A549 (cell line): ENCODE data around the gene IMP3. TPM values are rescaled to one million over a fixed set of nuclear protein-coding genes. Genes with fewer than 3 reads are reported as not detected.
A peak's percentile ranks its signal among the peaks of the same experiment; 100 is the strongest.

ENCODE experiments used
- ATAC-seq, 2 experiments: fragments of 200-7000 bp in 1 of 2; fragments of >200 bp in 1 of 2; cut with Nextera tagmentation in 1 of 2; cut with Tn5 transposase in 1 of 2; 3 replicates each; pipeline versions ENCODE4 v1.8.0 to v1.9.1; 2018 to 2020; ENCODE audit warnings: mild to moderate bottlenecking in 1 of 2, moderate library complexity in 1 of 2
- CTCF ChIA-PET: fragments of 300-600 bp; sonication (Branson Sonifier 250); formaldehyde crosslinking; extraction: SDS; loops from one replicate; lab custom pipeline; 2021; ENCODE audit warnings: antibody characterized with exemption, inconsistent platforms; lab: Yijun Ruan, JAX
- POLR2A ChIA-PET: fragments of 350-600 bp; formaldehyde crosslinking; extraction: SDS; loops from one replicate; lab custom pipeline; 2021; ENCODE audit warnings: antibody characterized with exemption, inconsistent platforms; lab: Yijun Ruan, JAX
- DNase-seq, 2 experiments: peaks; one replicate each; pipeline versions ENCODE4 v3.0.0 to v3.0.0-alpha.2; 2011 to 2016; ENCODE audit warnings: low read depth in 1 of 2, low spot score in 1 of 2
- FAIRE-seq: peaks from 2 replicates; lab custom pipeline; 2011; peaks lifted over from hg19 to GRCh38; lab: Jason Lieb, UNC
- H3K27ac ChIP-seq, 2 experiments: fragments of >200 bp; sonication (Bioruptor Twin); formaldehyde crosslinking; 3 replicates each; pipeline ENCODE4 v1.5.1; 2016 to 2017
- H3K4me1 ChIP-seq: fragments of >200 bp; sonication (Bioruptor Twin); formaldehyde crosslinking; 3 replicates; pipeline ENCODE4 v1.6.1; 2016
- H3K4me2 ChIP-seq: fragments of >200 bp; sonication (Bioruptor Twin); formaldehyde crosslinking; 3 replicates; pipeline ENCODE4 v1.6.1; 2016
- H3K4me3 ChIP-seq: fragments of >200 bp; sonication (Bioruptor Twin); formaldehyde crosslinking; 3 replicates; pipeline ENCODE4 v1.5.1; 2016
- H3K9me3 ChIP-seq: fragments of >200 bp; sonication (Bioruptor Twin); formaldehyde crosslinking; 3 replicates; pipeline ENCODE4 v1.6.1; 2016
- BCL3 ChIP-seq: fragments of >200 bp; sonication (Bioruptor Twin); formaldehyde crosslinking; IDR thresholded peaks from 3 replicates; pipeline ENCODE4 v1.6.1; 2016
- CHD2 ChIP-seq: fragments of 150-350 bp; IDR thresholded peaks from 2 replicates; pipeline ENCODE4 v1.6.1; 2014; ENCODE audit warnings: low read length; ENCODE audit not compliant: partially characterized antibody
- CTCF ChIP-seq: fragments of >200 bp; sonication (Bioruptor Twin); formaldehyde crosslinking; IDR thresholded peaks from 3 replicates; pipeline ENCODE4 v1.5.1; 2016
- EP300 ChIP-seq, 2 experiments: fragments of >200 bp; sonication (Bioruptor Twin); formaldehyde crosslinking; IDR thresholded peaks; 2 replicates in 1 of 2; 3 replicates in 1 of 2; pipeline ENCODE4 v1.6.1; 2016 to 2017
- FOSB ChIP-seq: fragments of 250-450 bp; sonication (Bioruptor Pico); IDR thresholded peaks from 2 replicates; pipeline ENCODE4 v1.5.0; 2020; ENCODE audit warnings: mild to moderate bottlenecking, moderate library complexity
- FOSL2 ChIP-seq, 2 experiments: fragments of 450-650 bp in 1 of 2; fragments of >200 bp in 1 of 2; sonication (Bioruptor Twin) in 1 of 2; formaldehyde crosslinking; IDR thresholded peaks; 2 replicates each; pipeline versions ENCODE4 v1.5.0 to v1.6.1; 2016 to 2020; ENCODE audit warnings: mild to moderate bottlenecking in 1 of 2, moderate library complexity in 1 of 2
- GATA3 ChIP-seq: IDR thresholded peaks from 2 replicates; pipeline ENCODE4 v1.6.1; 2012; ENCODE audit warnings: borderline replicate concordance
- HOXB5 ChIP-seq: fragments of 250-450 bp; sonication (Bioruptor Pico); IDR thresholded peaks from 2 replicates; pipeline ENCODE4 v1.5.0; 2020; ENCODE audit warnings: mild to moderate bottlenecking, moderate library complexity
- JUN ChIP-seq, 2 experiments: fragments of >200 bp; sonication (Bioruptor Twin); formaldehyde crosslinking; IDR thresholded peaks; 2 replicates in 1 of 2; 3 replicates in 1 of 2; pipeline ENCODE4 v1.6.1; 2016 to 2017
- JUNB ChIP-seq: fragments of >200 bp; sonication (Bioruptor Twin); formaldehyde crosslinking; IDR thresholded peaks from 2 replicates; pipeline ENCODE4 v1.6.1; 2016
- MAFK ChIP-seq: fragments of 450-650 bp; IDR thresholded peaks from 2 replicates; pipeline ENCODE4 v1.6.1; 2014; ENCODE audit not compliant: partially characterized antibody
- MAX ChIP-seq: IDR thresholded peaks from 2 replicates; pipeline ENCODE4 v1.6.1; 2012
- MAZ ChIP-seq: fragments of 150-350 bp; IDR thresholded peaks from 2 replicates; pipeline ENCODE4 v1.6.1; 2014; ENCODE audit warnings: antibody characterized with exemption, low read depth, low read length, borderline replicate concordance
- MYC ChIP-seq: IDR thresholded peaks from 2 replicates; pipeline ENCODE4 v1.6.1; 2012; ENCODE audit warnings: mild to moderate bottlenecking, inconsistent platforms, low read length, improper control_type of control experiment, borderline replicate concordance
- NPAS2 ChIP-seq: fragments of 250-450 bp; sonication (Bioruptor Pico); IDR thresholded peaks from 2 replicates; pipeline ENCODE4 v1.8.0; 2022; ENCODE audit warnings: mild to moderate bottlenecking, moderate library complexity, borderline replicate concordance
- NR3C1 ChIP-seq: fragments of >200 bp; sonication (Bioruptor Twin); formaldehyde crosslinking; IDR thresholded peaks from 3 replicates; pipeline ENCODE4 v1.6.1; 2017
- PHF8 ChIP-seq: fragments of 200-600 bp; sonication (generic); IDR thresholded peaks from 2 replicates; pipeline ENCODE4 v1.6.1; 2016; ENCODE audit warnings: low read depth, mild to moderate bottlenecking, antibody characterized with exemption, moderate library complexity, borderline replicate concordance
- POLR2A ChIP-seq: IDR thresholded peaks from 2 replicates; pipeline ENCODE4 v1.6.1; 2012; ENCODE audit warnings: mild to moderate bottlenecking, low read length
- POLR2AphosphoS2 ChIP-seq: conservative IDR thresholded peaks from 2 replicates; pipeline ENCODE4 v1.6.1; 2012; ENCODE audit warnings: low read length, improper control_type of control experiment, inconsistent platforms
- RAD21 ChIP-seq, 2 experiments: fragments of >200 bp in 1 of 2; sonication (Bioruptor Twin) in 1 of 2; formaldehyde crosslinking in 1 of 2; IDR thresholded peaks in 1 of 2; conservative IDR thresholded peaks in 1 of 2; 2 replicates in 1 of 2; 3 replicates in 1 of 2; pipeline ENCODE4 v1.6.1; 2012 to 2018; ENCODE audit warnings: inconsistent platforms in 1 of 2
- RARB ChIP-seq: fragments of 250-450 bp; sonication (Bioruptor Pico); IDR thresholded peaks from 2 replicates; pipeline ENCODE4 v1.8.0; 2021; ENCODE audit warnings: mild to moderate bottlenecking, moderate library complexity
- RFX5 ChIP-seq: fragments of 450-650 bp; IDR thresholded peaks from 2 replicates; pipeline ENCODE4 v1.7.1; 2014; ENCODE audit warnings: antibody characterized with exemption, mild to moderate bottlenecking, moderate library complexity
- RNF2 ChIP-seq: fragments of 200-600 bp; sonication (generic); IDR thresholded peaks from 2 replicates; pipeline ENCODE4 v1.6.1; 2016; ENCODE audit warnings: low read depth, mild to moderate bottlenecking, antibody characterized with exemption, moderate library complexity, borderline replicate concordance
- TFCP2L1 ChIP-seq: fragments of 250-450 bp; sonication (Bioruptor Pico); IDR thresholded peaks from 2 replicates; pipeline ENCODE4 v1.5.0; 2021; ENCODE audit warnings: mild to moderate bottlenecking
- whole genome bisulfite sequencing: methylation state at CpG from one replicate; pipeline ENCODE4 v1.1.6; 2017; ENCODE audit errors: missing lambda C conversion rate; 5-methylcytosine and 5-hydroxymethylcytosine counted together
- polyA minus RNA-seq: library from RNA; depleted of rRNA, polyadenylated mRNA; stranded (reverse); fragments of >200 nt; gene quantifications from 2 replicates; pipeline ENCODE4 v1.2.3, GENCODE V29; 2011; rRNA and poly(A)+ RNA removed
- polyA plus RNA-seq, 4 experiments: library from polyadenylated mRNA; depleted of rRNA in 3 of 4; stranded (reverse); fragments of >200 nt; fragmentation: RNase III in 1 of 4; extraction: RNeasy Plus Mini Kit Qiagen cat#74134 plus additional on column Dnase treatment in 1 of 4; gene quantifications; 2 replicates in 3 of 4; 3 replicates in 1 of 4; pipeline ENCODE4 v1.2.3, GENCODE V29; 2011 to 2017
- TF ChIP-seq, protein P1 (sequence below): fragments of 450-650 bp; IDR thresholded peaks from 2 replicates; pipeline ENCODE4 v1.6.1; 2014; ENCODE audit warnings: antibody characterized with exemption
- TF ChIP-seq, protein P2 (sequence below): fragments of 250-450 bp; sonication (Bioruptor Pico); IDR thresholded peaks from 2 replicates; pipeline ENCODE4 v1.5.0; 2020; ENCODE audit warnings: low read depth, mild to moderate bottlenecking, moderate library complexity
- TF ChIP-seq, protein P3 (sequence below): fragments of 200-600 bp; sonication (generic); IDR thresholded peaks from 2 replicates; pipeline ENCODE4 v1.6.1; 2016; ENCODE audit warnings: antibody characterized with exemption, mild to moderate bottlenecking, moderate library complexity
- TF ChIP-seq, protein P4 (sequence below): IDR thresholded peaks from 2 replicates; pipeline ENCODE4 v1.6.1; 2012; ENCODE audit warnings: low read depth, borderline replicate concordance

Gene IMP3
- polyA plus RNA-seq (2011; rRNA removed) = 80.6 and 94.7 TPM in 2 replicates
- 152 and 188 TPM in 2 replicates for polyA plus RNA-seq (2012; cell fraction: cytosol; rRNA removed)
- 182 and 230 TPM in 2 replicates for polyA plus RNA-seq (2012; cell fraction: nucleus; rRNA removed)
- 87.1 to 90.0 TPM (median 88.6 TPM) in 3 replicates for polyA plus RNA-seq (2017; fragmentation: RNase III; extraction: RNeasy Plus Mini Kit Qiagen cat#74134 plus additional on column Dnase treatment)
- 24.8 and 25.0 TPM in 2 replicates for polyA minus RNA-seq

- DNase-seq = peak; percentile 99
- peak; percentile 77 for FAIRE-seq
- POLR2A ChIA-PET = interaction anchor here (0.5 to 4.4 kb wide), 23 partner anchors 8 to 671 kb away, joined by 3 to 94 read pairs (median 6); partner anchors contain the start of genes MAN2C1, PTPN9, SIN3A and SNUPN
- Histone ChIP-seq H3K4me2 (peak within 1 kb of the TSS; percentile 91), H3K9me3 (no peaks in the 10 kb centered on the region), H3K4me3 (peak within 1 kb of the TSS; percentile 67), H3K4me1 (peaks cover 18% of the 10 kb centered on the region), H3K27ac (peak within 1 kb of the TSS; percentile 91 to 94)
- no peak for TF ChIP-seq EP300 (IDR thresholded peaks at IDR 0.05)
- peak; percentile 96 for TF ChIP-seq MAX
- TF ChIP-seq POLR2A = peak; percentile 96
- no peak for TF ChIP-seq FOSB
- TF ChIP-seq GATA3 = no peak; the same call in 1 of the 2 replicates
- 0 out of 2 replicates have a peak, but pooled peaks have one; percentile 15 for TF ChIP-seq MYC
- TF ChIP-seq RFX5 = peak; percentile 55; the same call in 1 of the 2 replicates
- TF ChIP-seq, protein P1, sequence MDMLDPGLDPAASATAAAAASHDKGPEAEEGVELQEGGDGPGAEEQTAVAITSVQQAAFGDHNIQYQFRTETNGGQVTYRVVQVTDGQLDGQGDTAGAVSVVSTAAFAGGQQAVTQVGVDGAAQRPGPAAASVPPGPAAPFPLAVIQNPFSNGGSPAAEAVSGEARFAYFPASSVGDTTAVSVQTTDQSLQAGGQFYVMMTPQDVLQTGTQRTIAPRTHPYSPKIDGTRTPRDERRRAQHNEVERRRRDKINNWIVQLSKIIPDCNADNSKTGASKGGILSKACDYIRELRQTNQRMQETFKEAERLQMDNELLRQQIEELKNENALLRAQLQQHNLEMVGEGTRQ = peak; percentile 67
- peak; percentile 70; the same call in 1 of the 2 replicates for TF ChIP-seq TFCP2L1 (CRISPR knock-in tag)
- TF ChIP-seq FOSL2 (IDR thresholded peaks at IDR 0.05) = no peak
- TF ChIP-seq FOSL2 (CRISPR knock-in tag; IDR thresholded peaks at IDR 0.05) = no peak
- no peak for TF ChIP-seq RAD21 (conservative IDR thresholded peaks at IDR 0.05 in 1 of 2, IDR thresholded peaks at IDR 0.05 in 1 of 2)
- TF ChIP-seq, protein P2, sequence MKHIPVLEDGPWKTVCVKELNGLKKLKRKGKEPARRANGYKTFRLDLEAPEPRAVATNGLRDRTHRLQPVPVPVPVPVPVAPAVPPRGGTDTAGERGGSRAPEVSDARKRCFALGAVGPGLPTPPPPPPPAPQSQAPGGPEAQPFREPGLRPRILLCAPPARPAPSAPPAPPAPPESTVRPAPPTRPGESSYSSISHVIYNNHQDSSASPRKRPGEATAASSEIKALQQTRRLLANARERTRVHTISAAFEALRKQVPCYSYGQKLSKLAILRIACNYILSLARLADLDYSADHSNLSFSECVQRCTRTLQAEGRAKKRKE = no peak
- TF ChIP-seq CTCF = no peak
- no peak for TF ChIP-seq JUNB
- peak; percentile 79; the same call in 1 of the 2 replicates for TF ChIP-seq MAZ
- TF ChIP-seq HOXB5 (CRISPR knock-in tag) = no peak
- TF ChIP-seq, protein P3, sequence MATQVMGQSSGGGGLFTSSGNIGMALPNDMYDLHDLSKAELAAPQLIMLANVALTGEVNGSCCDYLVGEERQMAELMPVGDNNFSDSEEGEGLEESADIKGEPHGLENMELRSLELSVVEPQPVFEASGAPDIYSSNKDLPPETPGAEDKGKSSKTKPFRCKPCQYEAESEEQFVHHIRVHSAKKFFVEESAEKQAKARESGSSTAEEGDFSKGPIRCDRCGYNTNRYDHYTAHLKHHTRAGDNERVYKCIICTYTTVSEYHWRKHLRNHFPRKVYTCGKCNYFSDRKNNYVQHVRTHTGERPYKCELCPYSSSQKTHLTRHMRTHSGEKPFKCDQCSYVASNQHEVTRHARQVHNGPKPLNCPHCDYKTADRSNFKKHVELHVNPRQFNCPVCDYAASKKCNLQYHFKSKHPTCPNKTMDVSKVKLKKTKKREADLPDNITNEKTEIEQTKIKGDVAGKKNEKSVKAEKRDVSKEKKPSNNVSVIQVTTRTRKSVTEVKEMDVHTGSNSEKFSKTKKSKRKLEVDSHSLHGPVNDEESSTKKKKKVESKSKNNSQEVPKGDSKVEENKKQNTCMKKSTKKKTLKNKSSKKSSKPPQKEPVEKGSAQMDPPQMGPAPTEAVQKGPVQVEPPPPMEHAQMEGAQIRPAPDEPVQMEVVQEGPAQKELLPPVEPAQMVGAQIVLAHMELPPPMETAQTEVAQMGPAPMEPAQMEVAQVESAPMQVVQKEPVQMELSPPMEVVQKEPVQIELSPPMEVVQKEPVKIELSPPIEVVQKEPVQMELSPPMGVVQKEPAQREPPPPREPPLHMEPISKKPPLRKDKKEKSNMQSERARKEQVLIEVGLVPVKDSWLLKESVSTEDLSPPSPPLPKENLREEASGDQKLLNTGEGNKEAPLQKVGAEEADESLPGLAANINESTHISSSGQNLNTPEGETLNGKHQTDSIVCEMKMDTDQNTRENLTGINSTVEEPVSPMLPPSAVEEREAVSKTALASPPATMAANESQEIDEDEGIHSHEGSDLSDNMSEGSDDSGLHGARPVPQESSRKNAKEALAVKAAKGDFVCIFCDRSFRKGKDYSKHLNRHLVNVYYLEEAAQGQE = peak; percentile 94
- TF ChIP-seq NPAS2 (CRISPR knock-in tag) = no peak
- TF ChIP-seq RNF2 = no peak
- TF ChIP-seq NR3C1 = no peak
- peak; percentile 45; the same call in 1 of the 2 replicates for TF ChIP-seq PHF8
- peak; percentile 92 for TF ChIP-seq CHD2
- TF ChIP-seq RARB (CRISPR knock-in tag) = no peak
- TF ChIP-seq MAFK = no peak
- TF ChIP-seq JUN (IDR thresholded peaks at IDR 0.05) = peak; percentile 84 to 97; a peak in 4 of 5 replicates
- TF ChIP-seq, protein P4, sequence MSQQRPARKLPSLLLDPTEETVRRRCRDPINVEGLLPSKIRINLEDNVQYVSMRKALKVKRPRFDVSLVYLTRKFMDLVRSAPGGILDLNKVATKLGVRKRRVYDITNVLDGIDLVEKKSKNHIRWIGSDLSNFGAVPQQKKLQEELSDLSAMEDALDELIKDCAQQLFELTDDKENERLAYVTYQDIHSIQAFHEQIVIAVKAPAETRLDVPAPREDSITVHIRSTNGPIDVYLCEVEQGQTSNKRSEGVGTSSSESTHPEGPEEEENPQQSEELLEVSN = peak; percentile 76
- TF ChIP-seq POLR2AphosphoS2 = no peak
- peak; percentile 93 for TF ChIP-seq BCL3
- WGBS = 3% methylated on average over 36 of the region's 83 CpGs
- CTCF ChIA-PET = interaction anchor here (0.9 to 19.9 kb wide), 22 partner anchors 10 to 572 kb away, joined by 3 to 394 read pairs (median 5); partner anchors contain the start of genes MAN2C1, SNUPN and SNX33
- peak; percentile 89 to 95 for ATAC-seq
These were observed at the start of gene IMP3 for GRCh38 chr15:75639709-75640482. Gene IMP3 (minus strand): TSS chr15:75640224. CDS start chr15:75640168, 56 bp downstream.
